ENCODE data around the gene FBXO31. TPM values are rescaled to one million over a fixed set of nuclear protein-coding genes. Genes with fewer than 3 reads are reported as not detected.

The FBXO31 gene
- total and polyA plus RNA-seq, 9 of the 15 experiments (the other 6 are each of a cell fraction or from before 2014, with no cell fraction given) = 0.18 to 33.3 (median 10.9) TPM

DNA sequence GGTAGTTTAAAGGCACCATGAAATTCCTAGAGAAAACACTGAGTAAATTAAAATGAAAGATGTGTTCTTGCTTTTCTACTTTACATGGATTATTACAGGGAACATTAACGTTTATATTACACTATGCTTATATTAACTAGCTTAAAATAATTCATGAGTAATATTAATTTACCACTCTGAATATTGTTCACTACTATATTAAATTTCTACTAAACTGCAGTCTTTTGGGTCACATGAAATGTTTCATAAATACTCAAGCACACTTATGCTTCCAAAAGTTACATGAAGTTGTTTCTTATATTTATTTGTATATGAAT is 5.2 kb upstream of the FBXO31 start:
- Histone ChIP-seq H3K4me1 (replicated peaks in 1 of 2; ENCODE audit: control insufficient read depth in 2 of 2, insufficient read depth in 2 of 2, low read length in 2 of 2) (peaks cover 30 to 35% of the 10 kb centered on the region in 2 experiments; a peak in 4 of 5 replicates), H2AFZ (ENCODE audit: low read depth, low read length) (peak overlapping the region; percentile 58), H3K9me3 (replicated peaks; ENCODE audit: control insufficient read depth, insufficient read depth, low read depth, low read length) (no peaks in the 10 kb centered on the region), H3K27ac (ENCODE audit: extremely low read depth, low read depth, low read length) (peak overlapping the region; percentile 97), H3K4me3 (no peak overlapping the region), H3K27me3 (ENCODE audit: control insufficient read depth in 2 of 2, insufficient read depth in 2 of 2, low read length in 2 of 2) (no peaks in the 10 kb centered on the region), H3K36me3 (ENCODE audit: control insufficient read depth, insufficient read depth, low read length) (peaks cover 3% of the 10 kb centered on the region; the same call in 1 of the 3 replicates), H3K79me2 (ENCODE audit: control insufficient read depth, insufficient read depth, low read length) (peaks cover 24% of the 10 kb centered on the region), H3K9me1 (ENCODE audit: control insufficient read depth, insufficient read depth, low read length) (no peaks in the 10 kb centered on the region), H3K9ac (ENCODE audit: insufficient read depth in 1 of 2, low read depth in 2 of 2, low read length in 2 of 2) (peak overlapping the region in 1 of 2 experiments; percentile 76; a peak in 2 of 4 replicates), H3K4me2 (ENCODE audit: insufficient read depth, low read length) (peak overlapping the region; percentile 16; the same call in 1 of the 2 replicates), H4K20me1 (replicated peaks; ENCODE audit: control insufficient read depth, insufficient read depth, low read length) (peaks cover 11% of the 10 kb centered on the region)
- ChIA-PET CTCF (ENCODE audit: low intra/inter-chr PET ratio) (no interaction called here), POLR2A (interaction anchor here (0.6 to 3.1 kb wide), 10 partner anchors 10 to 172 kb away, joined by 3 to 19 read pairs (median 4); no protein-coding TSS in a partner anchor)
- ATAC-seq (no peak), DNase-seq (ENCODE audit: extremely low read depth in 1 of 4, low spot score in 3 of 4) (no peak), FAIRE-seq (no peak)
- intact Hi-C loops (cut with micrococcal nuclease) = no loop called here
- 0% methylated on average over 1 of the region's 1 CpG for WGBS (ENCODE audit: insufficient coverage, low coverage, missing lambda C conversion rate)
- no TSS peak for BruUV-seq (replicated peaks)
- in situ Hi-C loops (cut with MboI) = no loop called here
- TF ChIP-seq, protein P1, sequence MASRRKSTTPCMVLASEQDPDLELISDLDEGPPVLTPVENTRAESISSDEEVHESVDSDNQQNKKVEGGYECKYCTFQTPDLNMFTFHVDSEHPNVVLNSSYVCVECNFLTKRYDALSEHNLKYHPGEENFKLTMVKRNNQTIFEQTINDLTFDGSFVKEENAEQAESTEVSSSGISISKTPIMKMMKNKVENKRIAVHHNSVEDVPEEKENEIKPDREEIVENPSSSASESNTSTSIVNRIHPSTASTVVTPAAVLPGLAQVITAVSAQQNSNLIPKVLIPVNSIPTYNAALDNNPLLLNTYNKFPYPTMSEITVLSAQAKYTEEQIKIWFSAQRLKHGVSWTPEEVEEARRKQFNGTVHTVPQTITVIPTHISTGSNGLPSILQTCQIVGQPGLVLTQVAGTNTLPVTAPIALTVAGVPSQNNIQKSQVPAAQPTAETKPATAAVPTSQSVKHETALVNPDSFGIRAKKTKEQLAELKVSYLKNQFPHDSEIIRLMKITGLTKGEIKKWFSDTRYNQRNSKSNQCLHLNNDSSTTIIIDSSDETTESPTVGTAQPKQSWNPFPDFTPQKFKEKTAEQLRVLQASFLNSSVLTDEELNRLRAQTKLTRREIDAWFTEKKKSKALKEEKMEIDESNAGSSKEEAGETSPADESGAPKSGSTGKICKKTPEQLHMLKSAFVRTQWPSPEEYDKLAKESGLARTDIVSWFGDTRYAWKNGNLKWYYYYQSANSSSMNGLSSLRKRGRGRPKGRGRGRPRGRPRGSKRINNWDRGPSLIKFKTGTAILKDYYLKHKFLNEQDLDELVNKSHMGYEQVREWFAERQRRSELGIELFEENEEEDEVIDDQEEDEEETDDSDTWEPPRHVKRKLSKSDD (conservative IDR thresholded peaks at IDR 0.05; ENCODE audit: low read length) = no peak
- TF ChIP-seq GABPA (tag; conservative IDR thresholded peaks at IDR 0.05; ENCODE audit: low read depth) = peak; percentile 63
- no peak for TF ChIP-seq SAFB (IDR thresholded peaks at IDR 0.05; ENCODE audit: borderline replicate concordance, low read depth, low read length)
- TF ChIP-seq ATF1 (CRISPR knock-in tag; IDR thresholded peaks at IDR 0.05) = no peak
- TF ChIP-seq ATF1 (tag; IDR thresholded peaks at IDR 0.05) = no peak
- TF ChIP-seq NONO (IDR thresholded peaks at IDR 0.05; ENCODE audit: low read depth in 2 of 2, low read length in 1 of 2) = no peak
- 0 out of 2 replicates have a peak, but pooled peaks have one; percentile 14 for TF ChIP-seq POLR2H (tag; IDR thresholded peaks at IDR 0.05; ENCODE audit: low read depth)
- TF ChIP-seq MAZ (CRISPR knock-in tag; conservative IDR thresholded peaks at IDR 0.05 in 1 of 2, IDR thresholded peaks at IDR 0.05 in 1 of 2) = no peak
- no peak for TF ChIP-seq ZNF785 (CRISPR knock-in tag; IDR thresholded peaks at IDR 0.05)
- TF ChIP-seq GTF2E2 (tag; IDR thresholded peaks at IDR 0.05) = peak; percentile 69
- 0 out of 2 replicates have a peak, but pooled peaks have one; percentile 37 for TF ChIP-seq KLF13 (tag; IDR thresholded peaks at IDR 0.05; ENCODE audit: borderline replicate concordance, low read depth)
- TF ChIP-seq CSDE1 (IDR thresholded peaks at IDR 0.05) = no peak
- TF ChIP-seq YBX1 (IDR thresholded peaks at IDR 0.05) = no peak
- TF ChIP-seq, protein P2, sequence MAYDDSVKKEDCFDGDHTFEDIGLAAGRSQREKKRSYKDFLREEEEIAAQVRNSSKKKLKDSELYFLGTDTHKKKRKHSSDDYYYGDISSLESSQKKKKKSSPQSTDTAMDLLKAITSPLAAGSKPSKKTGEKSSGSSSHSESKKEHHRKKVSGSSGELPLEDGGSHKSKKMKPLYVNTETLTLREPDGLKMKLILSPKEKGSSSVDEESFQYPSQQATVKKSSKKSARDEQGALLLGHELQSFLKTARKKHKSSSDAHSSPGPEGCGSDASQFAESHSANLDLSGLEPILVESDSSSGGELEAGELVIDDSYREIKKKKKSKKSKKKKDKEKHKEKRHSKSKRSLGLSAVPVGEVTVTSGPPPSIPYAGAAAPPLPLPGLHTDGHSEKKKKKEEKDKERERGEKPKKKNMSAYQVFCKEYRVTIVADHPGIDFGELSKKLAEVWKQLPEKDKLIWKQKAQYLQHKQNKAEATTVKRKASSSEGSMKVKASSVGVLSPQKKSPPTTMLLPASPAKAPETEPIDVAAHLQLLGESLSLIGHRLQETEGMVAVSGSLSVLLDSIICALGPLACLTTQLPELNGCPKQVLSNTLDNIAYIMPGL (CRISPR knock-in tag; IDR thresholded peaks at IDR 0.05) = no peak
- no peak for TF ChIP-seq CREBBP (IDR thresholded peaks at IDR 0.05; ENCODE audit: low read depth, low read length)
- TF ChIP-seq, protein P3, sequence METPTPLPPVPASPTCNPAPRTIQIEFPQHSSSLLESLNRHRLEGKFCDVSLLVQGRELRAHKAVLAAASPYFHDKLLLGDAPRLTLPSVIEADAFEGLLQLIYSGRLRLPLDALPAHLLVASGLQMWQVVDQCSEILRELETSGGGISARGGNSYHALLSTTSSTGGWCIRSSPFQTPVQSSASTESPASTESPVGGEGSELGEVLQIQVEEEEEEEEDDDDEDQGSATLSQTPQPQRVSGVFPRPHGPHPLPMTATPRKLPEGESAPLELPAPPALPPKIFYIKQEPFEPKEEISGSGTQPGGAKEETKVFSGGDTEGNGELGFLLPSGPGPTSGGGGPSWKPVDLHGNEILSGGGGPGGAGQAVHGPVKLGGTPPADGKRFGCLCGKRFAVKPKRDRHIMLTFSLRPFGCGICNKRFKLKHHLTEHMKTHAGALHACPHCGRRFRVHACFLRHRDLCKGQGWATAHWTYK (CRISPR knock-in tag; IDR thresholded peaks at IDR 0.05) = no peak
- TF ChIP-seq, protein P4, sequence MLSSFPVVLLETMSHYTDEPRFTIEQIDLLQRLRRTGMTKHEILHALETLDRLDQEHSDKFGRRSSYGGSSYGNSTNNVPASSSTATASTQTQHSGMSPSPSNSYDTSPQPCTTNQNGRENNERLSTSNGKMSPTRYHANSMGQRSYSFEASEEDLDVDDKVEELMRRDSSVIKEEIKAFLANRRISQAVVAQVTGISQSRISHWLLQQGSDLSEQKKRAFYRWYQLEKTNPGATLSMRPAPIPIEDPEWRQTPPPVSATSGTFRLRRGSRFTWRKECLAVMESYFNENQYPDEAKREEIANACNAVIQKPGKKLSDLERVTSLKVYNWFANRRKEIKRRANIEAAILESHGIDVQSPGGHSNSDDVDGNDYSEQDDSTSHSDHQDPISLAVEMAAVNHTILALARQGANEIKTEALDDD (IDR thresholded peaks at IDR 0.05) = no peak

Data from K562 (cell line).